ENCODE results near the gene DAAM2. TPM values are rescaled to one million over a fixed set of nuclear protein-coding genes. Genes with fewer than 3 reads are reported as not detected.
A peak's percentile ranks its signal among the peaks of the same experiment; 100 is the strongest.

DAAM2 gene
- total and polyA plus RNA-seq, 12 donors, result 6.0 to 25.9 (median 12.2) TPM

GRCh38 chr6:39902786-39903465 is 110.8 kb downstream of the DAAM2 start:
- TF ChIP-seq, protein P1, sequence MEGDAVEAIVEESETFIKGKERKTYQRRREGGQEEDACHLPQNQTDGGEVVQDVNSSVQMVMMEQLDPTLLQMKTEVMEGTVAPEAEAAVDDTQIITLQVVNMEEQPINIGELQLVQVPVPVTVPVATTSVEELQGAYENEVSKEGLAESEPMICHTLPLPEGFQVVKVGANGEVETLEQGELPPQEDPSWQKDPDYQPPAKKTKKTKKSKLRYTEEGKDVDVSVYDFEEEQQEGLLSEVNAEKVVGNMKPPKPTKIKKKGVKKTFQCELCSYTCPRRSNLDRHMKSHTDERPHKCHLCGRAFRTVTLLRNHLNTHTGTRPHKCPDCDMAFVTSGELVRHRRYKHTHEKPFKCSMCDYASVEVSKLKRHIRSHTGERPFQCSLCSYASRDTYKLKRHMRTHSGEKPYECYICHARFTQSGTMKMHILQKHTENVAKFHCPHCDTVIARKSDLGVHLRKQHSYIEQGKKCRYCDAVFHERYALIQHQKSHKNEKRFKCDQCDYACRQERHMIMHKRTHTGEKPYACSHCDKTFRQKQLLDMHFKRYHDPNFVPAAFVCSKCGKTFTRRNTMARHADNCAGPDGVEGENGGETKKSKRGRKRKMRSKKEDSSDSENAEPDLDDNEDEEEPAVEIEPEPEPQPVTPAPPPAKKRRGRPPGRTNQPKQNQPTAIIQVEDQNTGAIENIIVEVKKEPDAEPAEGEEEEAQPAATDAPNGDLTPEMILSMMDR (IDR thresholded peaks at IDR 0.05), result peak in 2 of 9 donors; percentile 6 to 16
- 86 to 89% methylated on average over 4 of the region's 4 CpGs for WGBS, 2 donors
- no peak overlapping the region for H3K4me3 ChIP-seq
- H3K27ac ChIP-seq, result no peak overlapping the region
- no peaks in the 10 kb centered on the region for H3K4me1 ChIP-seq
- H3K36me3 ChIP-seq, result peaks cover 0 to 86% (median 0%) of the 10 kb centered on the region in 9 donors
- intact Hi-C loops (cut with DNase I), result no loop called here
- DNase-seq, result no peak
- H3K27me3 ChIP-seq, result no peaks in the 10 kb centered on the region
- ATAC-seq, result peak in 1 of 8 donors; percentile 16
- H3K9me3 ChIP-seq, result no peaks in the 10 kb centered on the region

DNA sequence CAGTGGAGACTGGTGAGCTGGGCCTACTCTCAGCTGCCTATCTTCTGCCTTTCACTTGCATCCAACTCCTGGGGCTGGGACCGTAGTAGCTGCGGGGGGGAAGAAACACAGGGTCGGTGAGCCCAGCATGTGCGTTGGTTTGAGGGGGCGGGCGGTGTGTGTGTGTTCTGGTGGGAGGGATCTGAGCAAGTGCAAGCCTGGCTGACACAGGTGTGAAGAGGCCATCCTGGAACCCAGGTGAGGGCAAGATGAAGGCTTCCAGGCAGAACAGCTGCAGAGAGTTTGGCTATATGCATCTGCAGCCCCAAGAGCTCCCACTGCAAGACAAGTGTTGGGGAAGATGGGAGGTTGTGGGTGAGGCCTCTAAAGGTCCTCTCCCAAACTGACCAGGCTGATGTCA is 111.5 kb downstream of the DAAM2 start:
- no peak overlapping the region for H3K27ac ChIP-seq
- no peaks in the 10 kb centered on the region for H3K4me1 ChIP-seq
- ATAC-seq (no peak), DNase-seq (no peak)
- H3K27me3 ChIP-seq, result no peaks in the 10 kb centered on the region
- no peaks in the 10 kb centered on the region for H3K9me3 ChIP-seq
- H3K4me3 ChIP-seq, result no peak overlapping the region
- intact Hi-C loops (cut with DNase I), result no loop called here
- 90 to 92% methylated on average over 6 of the region's 6 CpGs for WGBS, 2 donors
- peaks cover 0 to 81% (median 0%) of the 10 kb centered on the region in 9 donors for H3K36me3 ChIP-seq
- TF ChIP-seq, protein P1 (IDR thresholded peaks at IDR 0.05), result no peak

DNA sequence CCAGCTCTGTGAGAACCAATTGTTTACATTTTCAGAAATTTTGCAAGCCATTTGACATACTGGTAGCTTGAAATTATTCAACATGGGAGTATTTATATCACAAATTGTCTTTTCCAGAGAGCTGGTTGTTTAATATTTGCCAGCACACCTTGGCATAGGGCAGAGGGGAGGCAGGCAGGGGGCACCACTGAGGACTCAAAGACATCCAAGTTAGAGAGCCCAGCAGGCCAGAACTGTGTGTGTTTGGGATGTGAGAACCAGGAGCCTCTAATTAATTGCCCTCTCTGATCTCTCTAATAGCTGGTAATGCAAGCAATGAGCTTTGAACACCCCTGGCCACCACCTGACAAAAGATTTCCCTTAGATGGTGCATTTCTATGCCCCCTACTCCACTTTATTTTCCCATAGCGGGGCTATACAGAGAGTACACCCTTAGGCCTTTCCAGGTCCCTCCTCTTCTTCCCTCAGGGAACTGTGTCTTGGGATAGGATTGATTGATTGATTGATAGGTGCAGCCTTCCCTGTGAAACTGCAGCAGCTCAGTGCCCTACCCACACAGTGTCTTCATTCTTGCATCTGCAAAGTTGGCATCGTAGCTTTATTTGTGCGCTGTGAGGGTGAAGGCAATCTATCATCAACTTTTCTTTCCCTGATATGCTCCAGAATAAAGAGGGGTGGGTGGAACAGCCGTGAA is 112.9 kb downstream of the DAAM2 start:
- DNase-seq, result no peak
- H3K4me3 ChIP-seq, result no peak overlapping the region
- H3K36me3 ChIP-seq, result peaks cover 0 to 83% (median 6%) of the 10 kb centered on the region in 9 donors
- intact Hi-C loops (cut with DNase I), result no loop called here
- H3K27ac ChIP-seq, result no peak overlapping the region
- TF ChIP-seq, protein P1 (IDR thresholded peaks at IDR 0.05), result no peak
- H3K9me3 ChIP-seq, result no peaks in the 10 kb centered on the region
- no peaks in the 10 kb centered on the region for H3K27me3 ChIP-seq
- no peaks in the 10 kb centered on the region for H3K4me1 ChIP-seq
- ATAC-seq, result no peak
- 78% methylated on average over 4 of the region's 4 CpGs for WGBS, 2 donors

DNA sequence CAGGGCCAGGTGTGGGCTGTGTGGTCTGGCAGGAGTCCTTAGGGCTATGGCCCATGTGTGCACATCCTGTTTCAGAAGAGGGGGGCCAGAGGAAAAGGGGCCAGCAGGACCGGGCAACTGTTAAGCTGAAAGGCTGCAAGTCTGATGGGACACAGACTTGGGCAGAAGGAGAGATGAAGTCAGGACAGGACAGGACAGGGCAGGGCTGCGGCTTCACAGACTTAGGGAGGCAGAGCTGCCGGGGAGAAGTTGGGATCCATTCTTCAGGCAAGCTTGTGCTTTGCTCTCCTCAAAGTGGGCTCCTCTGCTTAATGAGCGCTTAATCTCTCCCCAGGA is 113.4 kb downstream of the DAAM2 start:
- Histone ChIP-seq H3K36me3 (peaks cover 0 to 83% (median 7%) of the 10 kb centered on the region in 9 donors), H3K4me3 (no peak overlapping the region), H3K9me3 (no peaks in the 10 kb centered on the region), H3K4me1 (no peaks in the 10 kb centered on the region), H3K27me3 (no peaks in the 10 kb centered on the region), H3K27ac (no peak overlapping the region)
- ATAC-seq (peak in 1 of 8 donors; percentile 5), DNase-seq (no peak)
- intact Hi-C loops (cut with DNase I), result no loop called here
- WGBS, 2 donors, result 80 to 83% methylated on average over 4 of the region's 4 CpGs
- TF ChIP-seq, protein P1 (IDR thresholded peaks at IDR 0.05), result no peak
